Hepatocyte (in vitro differentiated cells): ENCODE results near the gene NINJ2. TPM values are rescaled to one million over a fixed set of nuclear protein-coding genes. Genes with fewer than 3 reads are reported as not detected.

Source experiments
- DNase-seq: peaks from one replicate; pipeline ENCODE4 v3.0.0-alpha.2; 2016; ENCODE audit warnings: low spot score
- H2AFZ ChIP-seq: fragments of 200-600 bp; sonication (generic); 2 replicates; pipeline ENCODE4 v1.6.0; 2016; ENCODE audit warnings: antibody characterized with exemption, mild to moderate bottlenecking
- H3K27ac ChIP-seq: fragments of 200-600 bp; sonication (generic); 2 replicates; pipeline ENCODE4 v1.5.1; 2016; ENCODE audit warnings: mild to moderate bottlenecking
- H3K27me3 ChIP-seq: fragments of 200-600 bp; sonication (generic); 2 replicates; pipeline ENCODE4 v1.6.1; 2016
- H3K36me3 ChIP-seq: fragments of 200-600 bp; sonication (generic); replicated peaks from 2 replicates; pipeline ENCODE4 v1.5.1; 2016; ENCODE audit warnings: low read depth; ENCODE audit not compliant: insufficient read depth
- H3K4me1 ChIP-seq: fragments of 200-600 bp; sonication (generic); 2 replicates; pipeline ENCODE4 v1.5.1; 2016; ENCODE audit warnings: mild to moderate bottlenecking, moderate library complexity; ENCODE audit not compliant: insufficient read depth
- H3K4me2 ChIP-seq: fragments of 200-600 bp; sonication (generic); 2 replicates; pipeline ENCODE4 v1.6.0; 2016
- H3K4me3 ChIP-seq: fragments of 200-600 bp; sonication (generic); 2 replicates; pipeline ENCODE4 v1.5.1; 2016; ENCODE audit warnings: mild to moderate bottlenecking
- H3K79me2 ChIP-seq: fragments of 200-600 bp; sonication (generic); 2 replicates; pipeline ENCODE4 v1.6.0; 2017; ENCODE audit warnings: mild to moderate bottlenecking
- H3K9me2 ChIP-seq: fragments of 200-600 bp; sonication (generic); replicated peaks from 2 replicates; pipeline ENCODE4 v1.6.0; 2017; ENCODE audit warnings: mild to moderate bottlenecking; ENCODE audit not compliant: insufficient read depth
- H3K9me3 ChIP-seq: fragments of 200-600 bp; sonication (generic); 2 replicates; pipeline ENCODE4 v1.5.1; 2016; ENCODE audit warnings: low read depth, mild to moderate bottlenecking
- H4K20me1 ChIP-seq: fragments of 200-600 bp; sonication (generic); 2 replicates; pipeline ENCODE4 v1.6.0; 2016; ENCODE audit warnings: mild to moderate bottlenecking; ENCODE audit not compliant: insufficient read depth, poor library complexity, severe bottlenecking
- EZH2 ChIP-seq: fragments of 200-600 bp; sonication (generic); IDR thresholded peaks from 2 replicates; pipeline ENCODE4 v1.6.1; 2016; ENCODE audit warnings: antibody characterized with exemption, mild to moderate bottlenecking, borderline replicate concordance
- EZH2phosphoT487 ChIP-seq: fragments of 200-600 bp; sonication (generic); IDR thresholded peaks from one replicate; pipeline ENCODE4 v1.6.1; 2018; ENCODE audit warnings: antibody characterized with exemption, mild to moderate bottlenecking, low read depth, moderate library complexity; ENCODE audit not compliant: unreplicated experiment, severe bottlenecking
- WGBS: methylation state at CpG from one replicate; pipeline ENCODE4 v1.1.6; 2016; ENCODE audit warnings: low lambda C conversion rate; ENCODE audit errors: missing lambda C conversion rate; 5-methylcytosine and 5-hydroxymethylcytosine counted together
- polyA plus RNA-seq: library from polyadenylated mRNA; unstranded; fragments of >200 nt; fragmentation: Nextera tagmentation; extraction: Ambion mirVana; gene quantifications from 2 replicates; pipeline ENCODE4 v1.2.1, GENCODE V29; 2016
- total RNA-seq: library from RNA; depleted of rRNA; stranded (reverse); fragments of >200 nt; gene quantifications from 2 replicates; pipeline ENCODE4 v1.2.3, GENCODE V29; 2014
- TF ChIP-seq, protein P1 (sequence below): fragments of 200-600 bp; sonication (generic); IDR thresholded peaks from 2 replicates; pipeline ENCODE4 v1.5.1; 2016; ENCODE audit warnings: antibody characterized with exemption, mild to moderate bottlenecking; ENCODE audit not compliant: poor library complexity

Gene NINJ2
- total and polyA plus RNA-seq, 2 experiments from 2014 or later = 0.70 to 2.1 TPM

DNA sequence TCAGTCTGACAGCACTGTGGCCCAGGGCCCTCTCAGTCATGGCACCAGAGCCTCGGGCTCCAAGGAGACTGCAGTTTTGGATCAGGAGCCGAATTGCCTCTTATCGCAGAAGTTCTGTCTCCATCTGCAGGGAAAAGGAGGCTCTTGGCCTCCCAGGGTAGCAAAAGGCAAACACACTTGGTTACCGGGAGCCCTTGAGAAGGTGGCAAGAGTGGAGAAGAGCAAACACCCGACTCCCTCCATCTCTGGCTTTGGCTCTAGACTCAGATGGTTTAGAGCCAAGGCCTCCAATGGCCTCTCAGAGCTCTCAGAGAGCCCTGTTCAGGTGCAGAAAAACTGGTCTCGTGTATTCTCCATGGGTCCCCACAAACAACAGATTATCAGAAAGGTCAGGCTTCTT is 44.6 kb downstream of the NINJ2 start:
- H2AFZ ChIP-seq = no peak overlapping the region
- H3K9me3 ChIP-seq = no peaks in the 10 kb centered on the region
- no peaks in the 10 kb centered on the region for H3K27me3 ChIP-seq
- H3K4me3 ChIP-seq = no peak overlapping the region
- no peaks in the 10 kb centered on the region for H3K4me1 ChIP-seq
- H3K36me3 ChIP-seq = no peaks in the 10 kb centered on the region
- no peak overlapping the region for H3K4me2 ChIP-seq
- H3K27ac ChIP-seq = no peak overlapping the region
- no peaks in the 10 kb centered on the region for H3K9me2 ChIP-seq
- H3K79me2 ChIP-seq = no peaks in the 10 kb centered on the region
- TF ChIP-seq, protein P1, sequence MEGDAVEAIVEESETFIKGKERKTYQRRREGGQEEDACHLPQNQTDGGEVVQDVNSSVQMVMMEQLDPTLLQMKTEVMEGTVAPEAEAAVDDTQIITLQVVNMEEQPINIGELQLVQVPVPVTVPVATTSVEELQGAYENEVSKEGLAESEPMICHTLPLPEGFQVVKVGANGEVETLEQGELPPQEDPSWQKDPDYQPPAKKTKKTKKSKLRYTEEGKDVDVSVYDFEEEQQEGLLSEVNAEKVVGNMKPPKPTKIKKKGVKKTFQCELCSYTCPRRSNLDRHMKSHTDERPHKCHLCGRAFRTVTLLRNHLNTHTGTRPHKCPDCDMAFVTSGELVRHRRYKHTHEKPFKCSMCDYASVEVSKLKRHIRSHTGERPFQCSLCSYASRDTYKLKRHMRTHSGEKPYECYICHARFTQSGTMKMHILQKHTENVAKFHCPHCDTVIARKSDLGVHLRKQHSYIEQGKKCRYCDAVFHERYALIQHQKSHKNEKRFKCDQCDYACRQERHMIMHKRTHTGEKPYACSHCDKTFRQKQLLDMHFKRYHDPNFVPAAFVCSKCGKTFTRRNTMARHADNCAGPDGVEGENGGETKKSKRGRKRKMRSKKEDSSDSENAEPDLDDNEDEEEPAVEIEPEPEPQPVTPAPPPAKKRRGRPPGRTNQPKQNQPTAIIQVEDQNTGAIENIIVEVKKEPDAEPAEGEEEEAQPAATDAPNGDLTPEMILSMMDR = no peak
- TF ChIP-seq EZH2 = no peak
- DNase-seq = no peak
- H4K20me1 ChIP-seq = no peaks in the 10 kb centered on the region
- 87% methylated on average over 6 of the region's 6 CpGs for WGBS

GRCh38 chr12:617304-617915 is 45.8 kb downstream of the NINJ2 start:
- no peaks in the 10 kb centered on the region for H3K9me2 ChIP-seq
- TF ChIP-seq, protein P1 = no peak
- TF ChIP-seq EZH2 (no peak), EZH2phosphoT487 (no peak)
- DNase-seq = peak; percentile 50
- H3K36me3 ChIP-seq = no peaks in the 10 kb centered on the region
- no peak overlapping the region for H2AFZ ChIP-seq
- no peaks in the 10 kb centered on the region for H3K9me3 ChIP-seq
- H3K4me2 ChIP-seq = no peak overlapping the region
- H3K27me3 ChIP-seq = no peaks in the 10 kb centered on the region
- no peaks in the 10 kb centered on the region for H3K79me2 ChIP-seq
- no peaks in the 10 kb centered on the region for H3K4me1 ChIP-seq
- no peak overlapping the region for H3K4me3 ChIP-seq
- H3K27ac ChIP-seq = no peak overlapping the region
- no peaks in the 10 kb centered on the region for H4K20me1 ChIP-seq
- WGBS = 49% methylated on average over 14 of the region's 14 CpGs

- Histone ChIP-seq H3K79me2 (no peaks in the 10 kb centered on the region), H3K9me2 (no peaks in the 10 kb centered on the region), H3K4me3 (no peak overlapping the region), H3K4me1 (no peaks in the 10 kb centered on the region), H3K27ac (no peak overlapping the region), H3K27me3 (no peaks in the 10 kb centered on the region), H4K20me1 (no peaks in the 10 kb centered on the region), H3K4me2 (no peak overlapping the region), H3K36me3 (no peaks in the 10 kb centered on the region), H2AFZ (no peak overlapping the region), H3K9me3 (no peaks in the 10 kb centered on the region)
- TF ChIP-seq, protein P1 = no peak
- TF ChIP-seq EZH2 (no peak), EZH2phosphoT487 (no peak)
- 71% methylated on average over 4 of the region's 4 CpGs for WGBS
- DNase-seq = no peak
Measured at GRCh38 chr12:615620-616019, 47.6 kb downstream of the NINJ2 start.
